ENCODE data around the gene RHO.
"Not testable (repeated sequence)": the region's sequence is repeated elsewhere in the genome, so short reads cannot be mapped to it uniquely, and the experiment has no call there.

RHO gene

GRCh38 chr3:129486664-129487035 lies 41.8 kb upstream of the RHO start:
- peak overlapping the region; percentile 80 for H3K27ac ChIP-seq
- DNase-seq (ENCODE audit: low spot score) = no peak
- ChIA-PET CTCF (interaction anchor here (1.2 kb wide), 1 partner anchor 344 kb away, joined by 4 read pairs; no protein-coding TSS in a partner anchor), POLR2A (ENCODE audit: low non-redundant PET) (no interaction called here)
- TF ChIP-seq, protein P1, sequence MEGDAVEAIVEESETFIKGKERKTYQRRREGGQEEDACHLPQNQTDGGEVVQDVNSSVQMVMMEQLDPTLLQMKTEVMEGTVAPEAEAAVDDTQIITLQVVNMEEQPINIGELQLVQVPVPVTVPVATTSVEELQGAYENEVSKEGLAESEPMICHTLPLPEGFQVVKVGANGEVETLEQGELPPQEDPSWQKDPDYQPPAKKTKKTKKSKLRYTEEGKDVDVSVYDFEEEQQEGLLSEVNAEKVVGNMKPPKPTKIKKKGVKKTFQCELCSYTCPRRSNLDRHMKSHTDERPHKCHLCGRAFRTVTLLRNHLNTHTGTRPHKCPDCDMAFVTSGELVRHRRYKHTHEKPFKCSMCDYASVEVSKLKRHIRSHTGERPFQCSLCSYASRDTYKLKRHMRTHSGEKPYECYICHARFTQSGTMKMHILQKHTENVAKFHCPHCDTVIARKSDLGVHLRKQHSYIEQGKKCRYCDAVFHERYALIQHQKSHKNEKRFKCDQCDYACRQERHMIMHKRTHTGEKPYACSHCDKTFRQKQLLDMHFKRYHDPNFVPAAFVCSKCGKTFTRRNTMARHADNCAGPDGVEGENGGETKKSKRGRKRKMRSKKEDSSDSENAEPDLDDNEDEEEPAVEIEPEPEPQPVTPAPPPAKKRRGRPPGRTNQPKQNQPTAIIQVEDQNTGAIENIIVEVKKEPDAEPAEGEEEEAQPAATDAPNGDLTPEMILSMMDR (conservative IDR thresholded peaks at IDR 0.05; ENCODE audit: low read depth) = no peak

DNA sequence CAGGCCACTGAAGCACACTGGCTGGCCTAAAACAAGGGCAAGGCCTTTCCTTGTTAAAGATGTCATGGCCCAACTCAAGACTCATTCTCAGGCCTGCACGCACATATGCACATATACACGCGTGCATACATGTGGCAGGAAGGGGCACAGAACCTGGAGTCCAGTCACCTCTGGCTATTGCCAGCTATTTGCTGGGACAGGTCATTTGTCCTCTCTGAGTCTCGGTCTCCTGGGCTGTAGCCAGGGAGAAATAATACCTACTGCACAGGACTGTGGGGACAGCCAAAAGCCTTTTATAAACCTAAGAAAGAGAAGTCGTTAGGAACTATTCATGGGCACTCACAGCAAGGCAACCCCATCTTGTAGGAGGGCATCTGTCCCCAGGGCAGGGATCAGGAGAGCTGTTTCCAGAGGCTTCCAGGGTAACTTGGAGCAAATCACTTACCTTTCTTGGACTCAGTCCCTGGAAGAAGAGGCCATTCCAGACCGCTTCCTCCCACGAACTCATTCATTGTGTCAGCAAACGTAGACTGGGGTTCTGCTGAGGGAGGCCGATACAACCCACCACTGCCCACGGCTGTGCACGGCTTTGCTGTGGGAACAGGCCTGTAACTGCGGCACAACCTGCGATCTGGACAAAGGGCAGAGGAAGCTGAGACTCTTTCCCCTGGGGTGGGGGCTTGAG lies 41.1 kb upstream of the RHO start:
- peak overlapping the region; percentile 80 for H3K27ac ChIP-seq
- POLR2A ChIA-PET (ENCODE audit: low non-redundant PET) = no interaction called here
- TF ChIP-seq, protein P1 (conservative IDR thresholded peaks at IDR 0.05; ENCODE audit: low read depth) = no peak
- DNase-seq (ENCODE audit: low spot score) = no peak
- CTCF ChIA-PET = interaction anchor here (1.2 kb wide), 1 partner anchor 343 kb away, joined by 4 read pairs; no protein-coding TSS in a partner anchor

GRCh38 chr3:129487868-129488335 lies 40.5 kb upstream of the RHO start:
- POLR2A ChIA-PET (ENCODE audit: low non-redundant PET); CTCF ChIA-PET; H3K27ac ChIP-seq; DNase-seq (ENCODE audit: low spot score): not testable (repeated sequence)

- POLR2A ChIA-PET (ENCODE audit: low non-redundant PET); H3K27ac ChIP-seq; DNase-seq (ENCODE audit: low spot score): not testable (repeated sequence)
- CTCF ChIA-PET = interaction anchor here (1.5 to 1.6 kb wide), 2 partner anchors 137 to 336 kb away, joined by 5 read pairs; no protein-coding TSS in a partner anchor
These were observed 39.2 kb upstream of the RHO start for GRCh38 chr3:129489258-129489657.

DNA sequence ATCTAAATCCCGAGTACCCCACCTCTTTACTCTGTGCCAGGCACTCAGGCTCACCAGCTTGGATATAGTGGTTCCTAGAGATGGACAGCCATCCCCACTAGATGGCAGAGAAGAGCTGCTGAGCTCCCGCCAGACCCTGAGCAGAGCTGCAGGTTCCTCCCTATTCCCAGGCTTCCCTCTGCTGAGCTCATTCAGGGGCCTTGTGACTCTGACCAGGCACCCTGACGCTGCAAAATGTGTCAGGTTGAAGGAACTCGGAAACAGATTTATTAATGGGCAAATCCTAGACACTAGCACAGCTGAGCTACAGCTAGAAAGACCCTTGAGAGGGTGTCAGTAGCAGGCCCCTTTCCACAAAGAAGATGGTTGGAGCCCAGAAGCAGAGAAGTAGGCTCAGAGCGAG lies 38.2 kb upstream of the RHO start:
- CTCF ChIA-PET = interaction anchor here (0.6 to 1.6 kb wide), 11 partner anchors 10 to 518 kb away, joined by 3 to 8 read pairs (median 4); no protein-coding TSS in a partner anchor
- TF ChIP-seq, protein P1 (conservative IDR thresholded peaks at IDR 0.05; ENCODE audit: low read depth) = peak; percentile 84
- DNase-seq (ENCODE audit: low spot score) = peak; percentile 81
- POLR2A ChIA-PET (ENCODE audit: low non-redundant PET) = interaction anchor here (0.6 kb wide), 1 partner anchor 231 kb away, joined by 3 read pairs; no protein-coding TSS in a partner anchor
- H3K27ac ChIP-seq = peak overlapping the region; percentile 19; the same call in 1 of the 2 replicates

DNA sequence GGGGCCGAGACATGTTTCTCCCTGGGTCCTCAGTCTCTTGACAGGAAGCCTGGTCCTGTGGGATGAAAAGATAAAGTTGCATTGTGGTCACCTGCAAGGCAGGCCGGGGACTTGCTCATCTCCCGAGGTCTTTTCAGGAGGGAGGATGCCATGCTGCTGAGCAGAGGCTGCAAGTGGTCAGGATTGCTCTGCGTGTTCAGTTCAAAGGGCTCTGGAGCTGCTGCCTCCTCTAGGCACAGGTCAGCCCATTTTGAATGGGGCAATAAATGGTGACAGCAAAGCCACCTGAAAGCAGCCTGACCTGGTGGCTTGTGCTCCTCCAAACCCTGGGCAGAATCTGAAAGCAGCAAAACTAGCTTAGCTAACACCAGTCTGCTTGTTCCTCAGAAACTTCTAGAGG lies 37.4 kb upstream of the RHO start:
- H3K27ac ChIP-seq; DNase-seq (ENCODE audit: low spot score): not testable (repeated sequence)
- CTCF ChIA-PET = interaction anchor here (1.6 kb wide), 1 partner anchor 338 kb away, joined by 8 read pairs; no protein-coding TSS in a partner anchor
- POLR2A ChIA-PET (ENCODE audit: low non-redundant PET) = interaction anchor here (0.6 kb wide), 1 partner anchor 231 kb away, joined by 3 read pairs; no protein-coding TSS in a partner anchor

DNA sequence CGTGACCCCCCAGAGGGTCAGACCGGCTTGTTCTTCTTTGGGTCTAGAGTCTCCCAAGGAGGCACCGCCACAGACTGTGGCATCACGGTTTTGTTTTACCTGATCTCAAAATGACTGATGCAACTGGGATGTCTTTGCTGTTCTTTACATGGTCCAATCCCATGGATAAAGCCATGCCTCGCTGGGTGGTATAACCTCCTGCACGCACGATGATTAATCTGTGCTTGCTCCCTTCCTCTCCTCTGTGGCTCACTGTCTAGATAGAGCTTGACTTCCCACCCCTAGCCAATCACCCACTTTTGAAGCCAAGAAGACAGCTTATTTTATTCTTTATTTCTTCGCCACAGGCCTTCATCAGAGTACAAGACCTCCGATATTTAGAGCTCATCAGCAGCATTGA lies 36.6 kb upstream of the RHO start:
- no peak for DNase-seq (ENCODE audit: low spot score)
- POLR2A ChIA-PET (ENCODE audit: low non-redundant PET) = no interaction called here
- CTCF ChIA-PET = no interaction called here
- TF ChIP-seq, protein P1 (conservative IDR thresholded peaks at IDR 0.05; ENCODE audit: low read depth) = no peak
- no peak overlapping the region for H3K27ac ChIP-seq

- TF ChIP-seq, protein P1 (conservative IDR thresholded peaks at IDR 0.05; ENCODE audit: low read depth) = no peak
- POLR2A ChIA-PET (ENCODE audit: low non-redundant PET) = interaction anchor here (0.6 kb wide), 1 partner anchor 133 kb away, joined by 7 read pairs; no protein-coding TSS in a partner anchor
- CTCF ChIA-PET = interaction anchor here (0.6 kb wide), 2 partner anchors 213 to 523 kb away, joined by 3 to 4 read pairs; no protein-coding TSS in a partner anchor
These were observed 35.7 kb upstream of the RHO start for GRCh38 chr3:129492691-129493090.

More at GRCh38 chr3:129492691-129493090, 35.7 kb upstream of the RHO start:
- no peak overlapping the region for H3K27ac ChIP-seq
- no peak for DNase-seq (ENCODE audit: low spot score)

Measured in RWPE1 (cell line).